NOMO-1 treated with DMSO at 0.1 percent for 48 hours (cell line): ENCODE data around the gene CADM1.

Experiments used
- DNase-seq: peaks from one replicate; lab custom pipeline; 2025; ENCODE audit not compliant: unreplicated experiment; lab: John Stamatoyannopoulos, UW

CADM1 gene

DNA sequence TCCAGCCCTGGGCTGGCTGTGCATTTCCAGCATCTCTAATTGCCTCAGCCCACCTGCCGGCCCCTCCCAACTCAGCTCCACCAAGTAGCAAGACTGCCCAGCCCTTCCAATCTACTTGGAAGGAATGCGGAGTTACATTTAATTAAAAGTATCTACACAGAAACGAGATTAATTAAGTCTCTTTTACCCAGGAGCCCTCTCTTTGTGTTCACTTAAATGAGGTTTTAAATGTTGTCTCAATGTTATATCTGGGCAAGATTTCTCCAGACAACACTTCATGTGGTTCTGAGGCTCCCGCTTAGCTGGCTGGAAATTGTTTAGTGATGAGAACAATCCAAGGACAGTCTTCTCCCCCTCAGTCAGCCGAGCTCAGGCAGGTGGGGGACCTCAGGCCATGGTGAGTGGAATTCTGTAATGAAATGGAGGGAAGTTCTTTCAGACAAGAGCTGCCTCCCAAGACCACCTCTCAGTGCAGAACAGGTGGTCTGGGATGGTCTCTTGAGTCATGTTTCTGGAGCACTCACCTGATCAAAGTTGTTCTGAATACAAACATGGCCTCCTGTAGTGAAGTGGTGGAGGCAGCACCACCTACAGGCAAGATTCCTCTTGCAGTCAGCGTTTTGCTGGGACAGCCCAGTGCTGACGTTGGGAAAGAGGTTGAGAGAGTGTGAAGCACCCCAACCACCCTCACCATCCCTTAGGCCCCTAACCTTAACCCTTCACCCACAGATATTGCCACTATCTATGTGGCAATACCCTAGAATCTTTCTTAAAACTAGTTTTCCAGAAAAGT is 371.6 kb downstream of the CADM1 start:
- no peak for DNase-seq

- no peak for DNase-seq
These were observed 374.5 kb downstream of the CADM1 start for GRCh38 chr11:115129473-115130289.

DNA sequence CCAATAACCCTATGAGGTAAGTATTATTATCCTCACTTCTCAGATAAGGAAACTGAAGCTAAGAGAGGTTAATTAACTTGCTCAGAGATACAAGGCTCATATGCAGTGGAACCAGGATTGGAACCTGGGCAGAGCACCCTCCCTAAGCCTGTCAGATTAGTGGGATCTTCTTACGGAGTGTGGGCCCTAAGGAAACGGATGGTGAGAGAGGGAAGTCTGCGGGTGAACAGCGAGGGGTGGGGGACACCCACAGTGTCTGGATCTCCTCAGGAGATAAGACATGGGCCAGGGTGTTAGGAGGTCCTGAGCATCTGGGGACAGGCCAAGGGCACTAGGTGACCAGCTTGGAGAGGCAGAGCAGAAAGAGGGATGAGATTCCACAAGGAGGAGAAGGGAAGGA is 376.0 kb downstream of the CADM1 start:
- no peak for DNase-seq

GRCh38 chr11:115127790-115128189 is 376.4 kb downstream of the CADM1 start:
- no peak for DNase-seq

- no peak for DNase-seq
These were observed 377.6 kb downstream of the CADM1 start for GRCh38 chr11:115126515-115127208.

DNA sequence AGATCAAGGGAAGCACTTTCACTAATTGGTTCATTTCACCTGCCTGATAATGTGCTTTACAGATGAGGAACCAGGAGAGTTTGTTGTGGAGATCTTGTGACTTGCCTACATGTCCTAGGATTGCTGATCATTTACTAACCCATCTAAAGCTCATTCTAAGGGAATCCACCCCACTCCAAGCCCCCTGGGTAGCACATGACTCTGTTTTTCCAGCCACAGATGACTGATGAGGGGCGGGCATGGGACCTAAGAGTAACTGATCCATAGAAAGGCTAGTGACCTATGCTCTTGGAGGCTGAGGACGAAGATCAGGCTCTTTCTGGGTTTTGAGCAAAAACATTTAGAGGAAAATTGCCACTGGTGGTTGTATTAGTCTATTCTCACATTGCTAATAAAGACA is 378.1 kb downstream of the CADM1 start:
- DNase-seq: no peak

DNA sequence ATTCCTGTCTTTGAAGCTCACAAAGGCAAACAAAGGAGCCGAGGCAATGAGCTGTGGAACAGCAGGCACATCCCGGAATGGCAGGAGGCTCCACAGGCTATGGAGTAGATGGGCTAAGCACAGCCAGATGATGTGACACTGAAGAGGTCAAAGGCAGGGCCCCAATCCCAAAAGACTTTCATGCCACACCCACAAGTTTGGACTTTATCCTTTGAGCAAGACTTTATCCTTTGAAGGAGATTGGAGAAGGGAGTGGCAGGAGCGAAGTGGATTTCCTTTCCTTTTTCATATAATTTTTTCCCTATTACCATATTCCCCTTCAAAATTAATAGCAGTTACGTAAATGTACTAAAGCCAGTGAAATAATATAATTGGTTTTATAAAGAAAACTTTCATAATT is 379.4 kb downstream of the CADM1 start:
- no peak for DNase-seq

DNA sequence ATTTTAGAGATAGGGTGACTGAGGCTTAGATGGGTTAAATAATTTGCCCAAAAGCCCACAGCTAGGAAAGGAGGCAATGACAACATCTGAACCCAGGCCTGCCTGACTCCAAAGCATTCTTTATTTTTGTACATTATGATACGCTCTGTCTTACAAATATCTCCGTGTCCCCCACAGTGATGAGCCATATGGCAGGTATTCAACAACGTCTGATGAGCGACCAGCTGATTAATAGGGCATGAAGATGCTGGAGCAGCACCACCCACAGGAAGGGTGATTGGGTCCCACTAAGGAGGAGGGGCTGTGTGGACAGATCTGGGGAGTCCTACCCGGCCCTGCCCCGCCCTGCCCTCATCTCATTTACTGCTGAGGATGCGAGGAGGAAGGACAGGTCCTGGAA is 380.6 kb downstream of the CADM1 start:
- no peak for DNase-seq

- DNase-seq: no peak
These were observed 381.9 kb downstream of the CADM1 start for GRCh38 chr11:115122274-115122673.
